Liver (tissue), 3 donors: ENCODE results near the gene KLK14.

Experiments used
- EGR1 ChIP-seq, 2 donors: IDR thresholded peaks; 2 replicates each; pipeline ENCODE4 v1.6.1; 2016 to 2018; ENCODE audit warnings: antibody characterized with exemption in 2 of 2, low read depth in 2 of 2
- FOXA2 ChIP-seq: IDR thresholded peaks from 2 replicates; pipeline ENCODE4 v1.6.1; 2016; ENCODE audit warnings: antibody characterized with exemption
- GABPA ChIP-seq, 2 donors: IDR thresholded peaks in 1 of 2; conservative IDR thresholded peaks in 1 of 2; 2 replicates each; pipeline ENCODE4 v1.6.1; 2016; ENCODE audit warnings: antibody characterized with exemption in 2 of 2, mild to moderate bottlenecking in 1 of 2, moderate library complexity in 1 of 2
- HNF4G ChIP-seq: IDR thresholded peaks from 2 replicates; pipeline ENCODE4 v1.6.1; 2016; ENCODE audit warnings: antibody characterized with exemption
- JUND ChIP-seq, 2 donors: IDR thresholded peaks; 2 replicates each; pipeline ENCODE4 v1.6.1; 2016; ENCODE audit warnings: antibody characterized with exemption in 2 of 2
- RAD21 ChIP-seq, 2 donors: IDR thresholded peaks; 2 replicates each; pipeline ENCODE4 v1.6.1; 2016; ENCODE audit warnings: antibody characterized with exemption in 2 of 2, mild to moderate bottlenecking in 2 of 2
- RXRA ChIP-seq, 2 donors: IDR thresholded peaks; 2 replicates each; pipeline ENCODE4 v1.6.1; 2017 to 2018; ENCODE audit warnings: antibody characterized with exemption in 2 of 2, mild to moderate bottlenecking in 1 of 2
- SP1 ChIP-seq: IDR thresholded peaks from 2 replicates; pipeline ENCODE4 v1.6.1; 2018; ENCODE audit warnings: antibody characterized with exemption, mild to moderate bottlenecking
- TAF1 ChIP-seq: conservative IDR thresholded peaks from 2 replicates; pipeline ENCODE4 v1.6.1; 2016; ENCODE audit warnings: antibody characterized with exemption, mild to moderate bottlenecking
- YY1 ChIP-seq: IDR thresholded peaks from 2 replicates; pipeline ENCODE4 v1.6.1; 2016; ENCODE audit warnings: antibody characterized with exemption, mild to moderate bottlenecking
- TF ChIP-seq, protein P1 (sequence below): fragments of 150-350 bp; IDR thresholded peaks from 2 replicates; pipeline ENCODE4 v1.5.1; 2017; ENCODE audit warnings: improper control_type of control experiment, low read depth, low read length; ENCODE audit not compliant: missing input control
- TF ChIP-seq, protein P2 (sequence below): IDR thresholded peaks from 2 replicates; pipeline ENCODE4 v1.6.1; 2016; ENCODE audit warnings: antibody characterized with exemption
- TF ChIP-seq, protein P3 (sequence below): IDR thresholded peaks from 2 replicates; pipeline ENCODE4 v1.6.1; 2016; ENCODE audit warnings: antibody characterized with exemption, mild to moderate bottlenecking
- TF ChIP-seq, protein P4 (sequence below): IDR thresholded peaks from 2 replicates; pipeline ENCODE4 v1.6.1; 2016; ENCODE audit warnings: antibody characterized with exemption
- donor health status: healthy.
- donor health status: healthy.

DNA sequence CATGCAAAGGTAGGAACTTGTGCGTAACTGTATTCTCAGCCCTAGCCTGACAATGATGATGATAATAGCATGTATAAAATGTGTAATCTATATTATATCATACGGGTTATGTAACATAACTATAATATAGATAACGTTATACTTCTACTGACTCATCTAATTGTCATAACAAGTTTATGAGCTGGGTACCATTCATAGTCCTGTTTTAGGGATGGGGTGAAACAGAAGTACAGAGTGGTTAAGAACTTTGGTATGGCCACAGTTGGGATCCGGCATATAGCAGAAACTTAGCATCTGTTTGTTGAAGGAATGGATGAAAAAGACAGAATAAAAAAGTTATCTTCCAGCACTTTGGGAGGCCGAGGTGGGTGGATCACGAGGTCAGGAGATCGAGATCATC, 20.3 kb upstream of the KLK14 start:
- TF ChIP-seq, protein P1, sequence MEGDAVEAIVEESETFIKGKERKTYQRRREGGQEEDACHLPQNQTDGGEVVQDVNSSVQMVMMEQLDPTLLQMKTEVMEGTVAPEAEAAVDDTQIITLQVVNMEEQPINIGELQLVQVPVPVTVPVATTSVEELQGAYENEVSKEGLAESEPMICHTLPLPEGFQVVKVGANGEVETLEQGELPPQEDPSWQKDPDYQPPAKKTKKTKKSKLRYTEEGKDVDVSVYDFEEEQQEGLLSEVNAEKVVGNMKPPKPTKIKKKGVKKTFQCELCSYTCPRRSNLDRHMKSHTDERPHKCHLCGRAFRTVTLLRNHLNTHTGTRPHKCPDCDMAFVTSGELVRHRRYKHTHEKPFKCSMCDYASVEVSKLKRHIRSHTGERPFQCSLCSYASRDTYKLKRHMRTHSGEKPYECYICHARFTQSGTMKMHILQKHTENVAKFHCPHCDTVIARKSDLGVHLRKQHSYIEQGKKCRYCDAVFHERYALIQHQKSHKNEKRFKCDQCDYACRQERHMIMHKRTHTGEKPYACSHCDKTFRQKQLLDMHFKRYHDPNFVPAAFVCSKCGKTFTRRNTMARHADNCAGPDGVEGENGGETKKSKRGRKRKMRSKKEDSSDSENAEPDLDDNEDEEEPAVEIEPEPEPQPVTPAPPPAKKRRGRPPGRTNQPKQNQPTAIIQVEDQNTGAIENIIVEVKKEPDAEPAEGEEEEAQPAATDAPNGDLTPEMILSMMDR = no peak
- no peak for TF ChIP-seq SP1
- no peak for TF ChIP-seq TAF1
- no peak for TF ChIP-seq JUND (IDR thresholded peaks at IDR 0.05)
- TF ChIP-seq, protein P2, sequence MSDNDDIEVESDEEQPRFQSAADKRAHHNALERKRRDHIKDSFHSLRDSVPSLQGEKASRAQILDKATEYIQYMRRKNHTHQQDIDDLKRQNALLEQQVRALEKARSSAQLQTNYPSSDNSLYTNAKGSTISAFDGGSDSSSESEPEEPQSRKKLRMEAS = no peak
- no peak for TF ChIP-seq EGR1 (IDR thresholded peaks at IDR 0.05; ENCODE audit: low read depth in 2 of 2)
- no peak for TF ChIP-seq RAD21 (IDR thresholded peaks at IDR 0.05)
- no peak for TF ChIP-seq RXRA (IDR thresholded peaks at IDR 0.05)
- no peak for TF ChIP-seq FOXA2
- TF ChIP-seq GABPA (IDR thresholded peaks at IDR 0.05 in 1 of 2, conservative IDR thresholded peaks at IDR 0.05 in 1 of 2) = no peak
- no peak for TF ChIP-seq HNF4G
- TF ChIP-seq, protein P3, sequence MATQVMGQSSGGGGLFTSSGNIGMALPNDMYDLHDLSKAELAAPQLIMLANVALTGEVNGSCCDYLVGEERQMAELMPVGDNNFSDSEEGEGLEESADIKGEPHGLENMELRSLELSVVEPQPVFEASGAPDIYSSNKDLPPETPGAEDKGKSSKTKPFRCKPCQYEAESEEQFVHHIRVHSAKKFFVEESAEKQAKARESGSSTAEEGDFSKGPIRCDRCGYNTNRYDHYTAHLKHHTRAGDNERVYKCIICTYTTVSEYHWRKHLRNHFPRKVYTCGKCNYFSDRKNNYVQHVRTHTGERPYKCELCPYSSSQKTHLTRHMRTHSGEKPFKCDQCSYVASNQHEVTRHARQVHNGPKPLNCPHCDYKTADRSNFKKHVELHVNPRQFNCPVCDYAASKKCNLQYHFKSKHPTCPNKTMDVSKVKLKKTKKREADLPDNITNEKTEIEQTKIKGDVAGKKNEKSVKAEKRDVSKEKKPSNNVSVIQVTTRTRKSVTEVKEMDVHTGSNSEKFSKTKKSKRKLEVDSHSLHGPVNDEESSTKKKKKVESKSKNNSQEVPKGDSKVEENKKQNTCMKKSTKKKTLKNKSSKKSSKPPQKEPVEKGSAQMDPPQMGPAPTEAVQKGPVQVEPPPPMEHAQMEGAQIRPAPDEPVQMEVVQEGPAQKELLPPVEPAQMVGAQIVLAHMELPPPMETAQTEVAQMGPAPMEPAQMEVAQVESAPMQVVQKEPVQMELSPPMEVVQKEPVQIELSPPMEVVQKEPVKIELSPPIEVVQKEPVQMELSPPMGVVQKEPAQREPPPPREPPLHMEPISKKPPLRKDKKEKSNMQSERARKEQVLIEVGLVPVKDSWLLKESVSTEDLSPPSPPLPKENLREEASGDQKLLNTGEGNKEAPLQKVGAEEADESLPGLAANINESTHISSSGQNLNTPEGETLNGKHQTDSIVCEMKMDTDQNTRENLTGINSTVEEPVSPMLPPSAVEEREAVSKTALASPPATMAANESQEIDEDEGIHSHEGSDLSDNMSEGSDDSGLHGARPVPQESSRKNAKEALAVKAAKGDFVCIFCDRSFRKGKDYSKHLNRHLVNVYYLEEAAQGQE = no peak
- no peak for TF ChIP-seq YY1
- TF ChIP-seq, protein P4, sequence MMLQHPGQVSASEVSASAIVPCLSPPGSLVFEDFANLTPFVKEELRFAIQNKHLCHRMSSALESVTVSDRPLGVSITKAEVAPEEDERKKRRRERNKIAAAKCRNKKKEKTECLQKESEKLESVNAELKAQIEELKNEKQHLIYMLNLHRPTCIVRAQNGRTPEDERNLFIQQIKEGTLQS = no peak
